SK-N-SH (cell line): ENCODE measurements around the gene DHDH. TPM values are rescaled to one million over a fixed set of nuclear protein-coding genes. Genes with fewer than 3 reads are reported as not detected.
A peak's percentile ranks its signal among the peaks of the same experiment; 100 is the strongest.

Experiments used
- CTCF ChIA-PET: fragments of 300-600, 350-600 bp; formaldehyde crosslinking; extraction: SDS; loops from one replicate; lab custom pipeline; 2021; lab: Yijun Ruan, JAX
- POLR2A ChIA-PET: fragments of 350-600 bp; sonication (Branson Sonifier 250); formaldehyde crosslinking; extraction: SDS; loops from one replicate; lab custom pipeline; 2020; ENCODE audit warnings: antibody characterized with exemption, inconsistent platforms; lab: Yijun Ruan, JAX
- DNase-seq: peaks from one replicate; pipeline ENCODE4 v3.0.0; 2012
- H2AFZ ChIP-seq: fragments of 200-600 bp; sonication (generic); 2 replicates; pipeline ENCODE4 v1.8.1; 2016; ENCODE audit warnings: antibody characterized with exemption, mild to moderate bottlenecking, low read depth
- H3F3A ChIP-seq: fragments of 200-600 bp; sonication (generic); replicated peaks from 2 replicates; pipeline ENCODE3; 2016; ENCODE audit warnings: antibody characterized with exemption, mild to moderate bottlenecking; ENCODE audit not compliant: insufficient read depth
- H3K27ac ChIP-seq, 2 experiments: fragments of 200-500 bp in 1 of 2; fragments of 200-600 bp in 1 of 2; sonication (Bioruptor generic) in 1 of 2; sonication (generic), shearing (Covaris generic) in 1 of 2; 2 replicates each; pipeline versions ENCODE4 v1.5.1 to v1.6.1; 2014 to 2016; ENCODE audit warnings: low read depth in 2 of 2, inconsistent platforms in 1 of 2, low read length in 1 of 2, mild to moderate bottlenecking in 1 of 2, mixed read lengths in 1 of 2
- H3K27me3 ChIP-seq: fragments of 200-600 bp; sonication (generic), shearing (Covaris generic); 2 replicates; pipeline ENCODE4 v1.6.1; 2016; ENCODE audit warnings: mixed run types; ENCODE audit not compliant: insufficient read depth
- H3K36me3 ChIP-seq, 2 experiments: fragments of 200-500 bp in 1 of 2; fragments of 200-600 bp in 1 of 2; sonication (Bioruptor generic) in 1 of 2; sonication (generic) in 1 of 2; replicated peaks in 1 of 2; 2 replicates each; pipeline versions ENCODE3 to v1.5.1; 2014 to 2016; ENCODE audit warnings: low read length in 1 of 2, mild to moderate bottlenecking in 1 of 2; ENCODE audit not compliant: insufficient read depth in 2 of 2, control insufficient read depth in 1 of 2
- H3K4me1 ChIP-seq, 2 experiments: fragments of 200-500 bp in 1 of 2; fragments of 200-600 bp in 1 of 2; sonication (Bioruptor generic) in 1 of 2; sonication (generic), shearing (Covaris generic) in 1 of 2; 2 replicates each; pipeline versions ENCODE4 v1.5.1 to v1.6.1; 2014 to 2016; ENCODE audit warnings: low read depth in 1 of 2, low read length in 1 of 2, mixed run types in 1 of 2; ENCODE audit not compliant: insufficient read depth in 2 of 2, control insufficient read depth in 1 of 2
- H3K4me2 ChIP-seq: fragments of 200-600 bp; sonication (generic), shearing (Covaris generic); 2 replicates; pipeline ENCODE4 v1.6.1; 2017; ENCODE audit warnings: mixed run types
- H3K4me3 ChIP-seq, 2 experiments: fragments of 200-500 bp in 1 of 2; fragments of 200-600 bp in 1 of 2; sonication (Bioruptor generic) in 1 of 2; sonication (generic), shearing (Covaris generic) in 1 of 2; 2 replicates each; pipeline versions ENCODE4 v1.5.1 to v1.8.1; 2014 to 2016; ENCODE audit warnings: low read depth in 2 of 2, inconsistent platforms in 1 of 2, low read length in 1 of 2, mild to moderate bottlenecking in 1 of 2, mixed read lengths in 1 of 2, moderate library complexity in 1 of 2
- H3K79me2 ChIP-seq: fragments of 200-600 bp; sonication (generic); 2 replicates; pipeline ENCODE4 v1.8.1; 2017; ENCODE audit warnings: mild to moderate bottlenecking; ENCODE audit not compliant: insufficient read depth
- H3K9ac ChIP-seq: fragments of 200-600 bp; sonication (generic); 2 replicates; pipeline ENCODE4 v1.6.1; 2017; ENCODE audit warnings: mixed run types
- H3K9me2 ChIP-seq: fragments of 200-600 bp; sonication (generic); 2 replicates; pipeline ENCODE4 v1.6.1; 2017; ENCODE audit warnings: mixed run types
- H3K9me3 ChIP-seq: fragments of 200-600 bp; sonication (generic); 2 replicates; pipeline ENCODE4 v1.6.1; 2017; ENCODE audit warnings: mixed run types, mild to moderate bottlenecking, moderate library complexity
- H4K20me1 ChIP-seq: fragments of 200-600 bp; sonication (generic); 2 replicates; pipeline ENCODE4 v1.6.1; 2017; ENCODE audit warnings: mild to moderate bottlenecking, mixed run types; ENCODE audit not compliant: insufficient read depth
- ELF1 ChIP-seq: IDR thresholded peaks from 2 replicates; pipeline ENCODE4 v1.4.0; 2012
- EP300 ChIP-seq, 2 experiments: IDR thresholded peaks; 2 replicates each; pipeline versions ENCODE4 v1.4.0 to v1.6.1; 2012; ENCODE audit warnings: borderline replicate concordance in 1 of 2, low read depth in 1 of 2, low read length in 1 of 2
- FOSL2 ChIP-seq: IDR thresholded peaks from 2 replicates; pipeline ENCODE4 v1.4.0; 2012; ENCODE audit warnings: low read depth, mild to moderate bottlenecking, moderate library complexity, borderline replicate concordance
- FOXM1 ChIP-seq: IDR thresholded peaks from 2 replicates; pipeline ENCODE4 v1.4.0; 2012; ENCODE audit warnings: low read depth, mild to moderate bottlenecking
- JUND ChIP-seq: IDR thresholded peaks from 2 replicates; pipeline ENCODE4 v1.4.0; 2012
- MXI1 ChIP-seq: IDR thresholded peaks from 2 replicates; pipeline ENCODE4 v1.6.1; 2012; ENCODE audit warnings: mild to moderate bottlenecking, low read depth, low read length, improper control_type of control experiment
- RAD21 ChIP-seq: IDR thresholded peaks from 2 replicates; pipeline ENCODE4 v1.6.1; 2012; ENCODE audit warnings: mild to moderate bottlenecking, low read length
- RFX5 ChIP-seq: IDR thresholded peaks from 2 replicates; pipeline ENCODE4 v1.6.1; 2012; ENCODE audit warnings: mild to moderate bottlenecking, improper control_type of control experiment, low read length
- RXRA ChIP-seq: IDR thresholded peaks from 2 replicates; pipeline ENCODE4 v1.4.0; 2012; ENCODE audit warnings: low read depth, mild to moderate bottlenecking, borderline replicate concordance
- SIN3A ChIP-seq: IDR thresholded peaks from 2 replicates; pipeline ENCODE4 v1.6.1; 2012; ENCODE audit warnings: low read depth, mild to moderate bottlenecking, low read length, moderate library complexity, borderline replicate concordance
- YY1 ChIP-seq: IDR thresholded peaks from 2 replicates; pipeline ENCODE4 v1.4.0; 2012; ENCODE audit warnings: low read depth, mild to moderate bottlenecking
- WGBS: methylation state at CpG from one replicate; pipeline ENCODE4 v1.1.6; 2017; ENCODE audit warnings: low lambda C conversion rate; 5-methylcytosine and 5-hydroxymethylcytosine counted together
- polyA plus RNA-seq, 3 experiments: library from polyadenylated mRNA; depleted of rRNA; stranded (reverse); fragments of >200 nt; gene quantifications; 2 replicates each; pipeline ENCODE4 v1.2.3, GENCODE V29; 2012
- TF ChIP-seq, protein P1 (sequence below): fragments of 200-600 bp; sonication (generic); IDR thresholded peaks from 2 replicates; pipeline ENCODE4 v1.6.1; 2017; ENCODE audit warnings: antibody characterized with exemption, mild to moderate bottlenecking, moderate library complexity
- TF ChIP-seq, protein P2 (sequence below): IDR thresholded peaks from 2 replicates; pipeline ENCODE4 v1.4.0; 2012; ENCODE audit warnings: low read depth
- TF ChIP-seq, protein P3 (sequence below): IDR thresholded peaks from 2 replicates; pipeline ENCODE4 v1.4.0; 2012; ENCODE audit warnings: low read depth, borderline replicate concordance
- TF ChIP-seq, protein P4 (sequence below): IDR thresholded peaks from 2 replicates; pipeline ENCODE4 v1.4.0; 2012; ENCODE audit warnings: low read depth, borderline replicate concordance

DHDH gene
- polyA plus RNA-seq, 1 of the 3 experiments (the other 2 are of a cell fraction): 0.72 TPM

DNA sequence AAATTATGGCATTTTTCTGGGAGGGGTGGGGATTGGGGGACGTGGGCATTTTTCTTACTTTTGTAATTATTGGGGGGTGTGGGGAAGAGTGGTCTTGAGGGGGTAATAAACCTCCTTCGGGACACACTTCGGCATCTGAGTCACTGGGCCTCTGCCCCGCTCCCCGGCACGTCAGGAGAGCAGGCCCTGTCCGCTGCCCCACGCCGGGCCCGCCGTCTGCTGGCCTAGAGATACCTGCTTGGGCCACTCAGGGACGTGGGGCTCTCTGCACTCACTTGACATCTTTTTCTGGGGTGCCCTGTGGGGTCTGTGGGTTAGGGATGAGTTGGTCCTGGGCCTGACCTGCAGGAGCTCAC lies 28.2 kb downstream of the DHDH start:
- 86% methylated on average over 11 of the region's 12 CpGs for WGBS

More for the DNA sequence above, 28.2 kb downstream of the DHDH start:
- POLR2A ChIA-PET: no interaction called here
- H2AFZ ChIP-seq: no peak overlapping the region
- H3F3A ChIP-seq: peaks cover 52% of the 10 kb centered on the region
- TF ChIP-seq RAD21 (no peak), SIN3A (no peak), FOXM1 (no peak), MXI1 (no peak), JUND (no peak), ELF1 (no peak), RFX5 (no peak), EP300 (IDR thresholded peaks at IDR 0.05; ENCODE audit: borderline replicate concordance in 1 of 2, low read depth in 1 of 2, low read length in 1 of 2) (no peak), FOSL2 (no peak), YY1 (no peak), RXRA (no peak)
- TF ChIP-seq, protein P1, sequence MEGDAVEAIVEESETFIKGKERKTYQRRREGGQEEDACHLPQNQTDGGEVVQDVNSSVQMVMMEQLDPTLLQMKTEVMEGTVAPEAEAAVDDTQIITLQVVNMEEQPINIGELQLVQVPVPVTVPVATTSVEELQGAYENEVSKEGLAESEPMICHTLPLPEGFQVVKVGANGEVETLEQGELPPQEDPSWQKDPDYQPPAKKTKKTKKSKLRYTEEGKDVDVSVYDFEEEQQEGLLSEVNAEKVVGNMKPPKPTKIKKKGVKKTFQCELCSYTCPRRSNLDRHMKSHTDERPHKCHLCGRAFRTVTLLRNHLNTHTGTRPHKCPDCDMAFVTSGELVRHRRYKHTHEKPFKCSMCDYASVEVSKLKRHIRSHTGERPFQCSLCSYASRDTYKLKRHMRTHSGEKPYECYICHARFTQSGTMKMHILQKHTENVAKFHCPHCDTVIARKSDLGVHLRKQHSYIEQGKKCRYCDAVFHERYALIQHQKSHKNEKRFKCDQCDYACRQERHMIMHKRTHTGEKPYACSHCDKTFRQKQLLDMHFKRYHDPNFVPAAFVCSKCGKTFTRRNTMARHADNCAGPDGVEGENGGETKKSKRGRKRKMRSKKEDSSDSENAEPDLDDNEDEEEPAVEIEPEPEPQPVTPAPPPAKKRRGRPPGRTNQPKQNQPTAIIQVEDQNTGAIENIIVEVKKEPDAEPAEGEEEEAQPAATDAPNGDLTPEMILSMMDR: no peak
- TF ChIP-seq, protein P2, sequence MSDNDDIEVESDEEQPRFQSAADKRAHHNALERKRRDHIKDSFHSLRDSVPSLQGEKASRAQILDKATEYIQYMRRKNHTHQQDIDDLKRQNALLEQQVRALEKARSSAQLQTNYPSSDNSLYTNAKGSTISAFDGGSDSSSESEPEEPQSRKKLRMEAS: no peak
- TF ChIP-seq, protein P3, sequence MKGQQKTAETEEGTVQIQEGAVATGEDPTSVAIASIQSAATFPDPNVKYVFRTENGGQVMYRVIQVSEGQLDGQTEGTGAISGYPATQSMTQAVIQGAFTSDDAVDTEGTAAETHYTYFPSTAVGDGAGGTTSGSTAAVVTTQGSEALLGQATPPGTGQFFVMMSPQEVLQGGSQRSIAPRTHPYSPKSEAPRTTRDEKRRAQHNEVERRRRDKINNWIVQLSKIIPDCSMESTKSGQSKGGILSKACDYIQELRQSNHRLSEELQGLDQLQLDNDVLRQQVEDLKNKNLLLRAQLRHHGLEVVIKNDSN: no peak
- TF ChIP-seq, protein P4, sequence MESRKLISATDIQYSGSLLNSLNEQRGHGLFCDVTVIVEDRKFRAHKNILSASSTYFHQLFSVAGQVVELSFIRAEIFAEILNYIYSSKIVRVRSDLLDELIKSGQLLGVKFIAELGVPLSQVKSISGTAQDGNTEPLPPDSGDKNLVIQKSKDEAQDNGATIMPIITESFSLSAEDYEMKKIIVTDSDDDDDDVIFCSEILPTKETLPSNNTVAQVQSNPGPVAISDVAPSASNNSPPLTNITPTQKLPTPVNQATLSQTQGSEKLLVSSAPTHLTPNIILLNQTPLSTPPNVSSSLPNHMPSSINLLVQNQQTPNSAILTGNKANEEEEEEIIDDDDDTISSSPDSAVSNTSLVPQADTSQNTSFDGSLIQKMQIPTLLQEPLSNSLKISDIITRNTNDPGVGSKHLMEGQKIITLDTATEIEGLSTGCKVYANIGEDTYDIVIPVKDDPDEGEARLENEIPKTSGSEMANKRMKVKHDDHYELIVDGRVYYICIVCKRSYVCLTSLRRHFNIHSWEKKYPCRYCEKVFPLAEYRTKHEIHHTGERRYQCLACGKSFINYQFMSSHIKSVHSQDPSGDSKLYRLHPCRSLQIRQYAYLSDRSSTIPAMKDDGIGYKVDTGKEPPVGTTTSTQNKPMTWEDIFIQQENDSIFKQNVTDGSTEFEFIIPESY: no peak
- peaks cover 11 to 31% of the 10 kb centered on the region in 2 experiments for H3K36me3 ChIP-seq
- no peak overlapping the region for H3K4me3 ChIP-seq
- peaks cover 36% of the 10 kb centered on the region for H3K79me2 ChIP-seq
- H3K27me3 ChIP-seq: no peaks in the 10 kb centered on the region
- peaks cover 17 to 24% of the 10 kb centered on the region in 2 experiments; a peak in 3 of 4 replicates for H3K4me1 ChIP-seq
- no peak overlapping the region for H3K9ac ChIP-seq
- H4K20me1 ChIP-seq: peaks cover 14% of the 10 kb centered on the region
- peak overlapping the region in 1 of 2 experiments; percentile 44; a peak in 2 of 4 replicates for H3K27ac ChIP-seq
- CTCF ChIA-PET: interaction anchor here (1.7 kb wide), 1 partner anchor 9 kb away, joined by 8 read pairs; no protein-coding TSS in a partner anchor
- no peaks in the 10 kb centered on the region for H3K9me2 ChIP-seq
- H3K9me3 ChIP-seq: no peaks in the 10 kb centered on the region
- no peak for DNase-seq
- no peak overlapping the region for H3K4me2 ChIP-seq
